IgD-negative memory B cell (primary cell): ENCODE measurements around the gene USE1. TPM values are rescaled to one million over a fixed set of nuclear protein-coding genes. Genes with fewer than 3 reads are reported as not detected.

ENCODE experiments used
- H3K27ac Mint-ChIP-seq, 3 donors: one replicate each; pipeline ENCODE4 v1.8.0; 2020 to 2022; ENCODE audit warnings: mild to moderate bottlenecking in 3 of 3, mixed read lengths in 3 of 3, moderate library complexity in 1 of 3
- H3K27me3 Mint-ChIP-seq: one replicate; pipeline ENCODE4 v1.8.0; 2021; ENCODE audit warnings: mixed read lengths
- H3K36me3 Mint-ChIP-seq: one replicate; pipeline ENCODE4 v1.8.0; 2020; ENCODE audit warnings: mild to moderate bottlenecking, mixed read lengths
- H3K4me1 Mint-ChIP-seq, 3 donors: one replicate each; pipeline ENCODE4 v1.8.0; 2020 to 2022; ENCODE audit warnings: mixed read lengths in 3 of 3, mild to moderate bottlenecking in 1 of 3
- H3K4me3 Mint-ChIP-seq, 4 donors: one replicate each; pipeline ENCODE4 v1.8.0; 2020 to 2022; ENCODE audit warnings: mild to moderate bottlenecking in 4 of 4, mixed read lengths in 4 of 4, moderate library complexity in 3 of 4
- H3K9me3 Mint-ChIP-seq, 3 donors: one replicate each; pipeline ENCODE4 v1.8.0; 2020 to 2021; ENCODE audit warnings: mixed read lengths in 3 of 3, mild to moderate bottlenecking in 1 of 3
- polyA plus RNA-seq: library from polyadenylated mRNA; unstranded; fragments of 300-500 nt; fragmentation: Illumina TruSeq; gene quantifications from one replicate; pipeline ENCODE4 v1.2.3, GENCODE V29; 2021

Gene USE1
- polyA plus RNA-seq, 1 donor from 2014 or later, result 52.5 TPM

DNA sequence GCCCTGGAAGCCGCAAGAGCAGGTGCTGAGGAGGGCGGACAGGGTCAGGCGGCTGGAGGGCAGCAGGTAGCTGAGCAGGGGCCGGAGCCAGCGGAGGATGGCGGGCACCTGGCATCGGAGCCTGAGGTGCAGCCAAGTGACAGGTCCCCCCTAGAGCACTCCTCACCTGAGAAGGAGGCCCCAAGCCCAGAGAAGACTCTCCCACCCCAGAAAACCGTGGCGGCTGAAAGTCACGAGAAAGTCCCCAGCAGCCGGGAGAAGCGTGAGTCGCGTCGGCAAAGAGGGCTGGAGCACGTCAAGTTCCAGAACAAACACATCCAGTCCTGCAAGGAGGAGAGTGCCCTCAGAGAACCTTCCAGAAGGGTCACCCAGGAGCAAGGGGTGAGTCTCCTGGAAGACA is 20.5 kb upstream of the USE1 start:
- Mint-ChIP-seq H3K36me3 (peaks cover 7% of the 10 kb centered on the region), H3K4me3 (no peak overlapping the region), H3K27me3 (no peaks in the 10 kb centered on the region), H3K4me1 (peaks cover 0 to 5% (median 0%) of the 10 kb centered on the region in 3 donors), H3K9me3 (no peaks in the 10 kb centered on the region), H3K27ac (peak overlapping the region in 1 of 3 donors; percentile 92)

DNA sequence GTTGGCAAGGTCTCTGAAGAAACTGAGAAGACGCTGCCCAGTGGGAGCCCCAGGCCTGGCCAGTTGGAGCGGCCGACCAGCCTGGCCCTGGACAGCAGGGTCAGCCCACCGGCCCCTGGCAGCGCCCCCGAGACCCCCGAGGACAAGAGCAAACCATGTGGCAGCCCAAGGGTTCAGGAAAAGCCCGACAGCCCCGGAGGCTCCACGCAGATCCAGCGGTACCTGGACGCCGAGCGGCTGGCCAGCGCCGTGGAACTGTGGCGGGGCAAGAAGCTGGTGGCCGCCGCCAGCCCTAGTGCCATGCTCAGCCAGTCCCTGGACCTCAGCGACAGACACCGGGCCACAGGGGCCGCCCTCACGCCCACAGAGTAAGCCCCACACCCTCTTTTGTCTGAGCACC is 20.1 kb upstream of the USE1 start:
- Mint-ChIP-seq H3K4me3 (peak overlapping the region in 1 of 4 donors; percentile 17), H3K27me3 (no peaks in the 10 kb centered on the region), H3K36me3 (peaks cover 7% of the 10 kb centered on the region), H3K4me1 (peaks cover 0 to 5% (median 0%) of the 10 kb centered on the region in 3 donors), H3K9me3 (no peaks in the 10 kb centered on the region), H3K27ac (peak overlapping the region in 1 of 3 donors; percentile 92)

DNA sequence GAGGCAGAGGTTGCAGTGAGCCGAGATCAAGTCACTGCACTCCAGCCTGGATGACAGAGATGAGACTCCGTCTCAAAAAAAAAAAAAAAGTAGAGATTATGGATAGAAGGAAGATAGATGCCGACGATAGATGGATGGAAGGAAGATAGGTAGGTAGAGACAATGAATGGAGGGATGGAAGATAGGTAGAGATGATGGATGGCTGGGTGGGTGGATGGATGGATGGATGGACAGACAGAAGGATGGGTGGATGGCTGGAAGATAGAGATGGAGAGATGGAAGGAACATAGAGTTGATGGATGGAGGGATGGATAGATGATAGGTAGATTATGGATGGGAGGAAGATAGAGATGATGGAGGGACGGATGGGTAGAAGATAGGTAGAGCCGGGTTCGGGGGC is 18.5 kb upstream of the USE1 start:
- no peaks in the 10 kb centered on the region for H3K9me3 Mint-ChIP-seq
- peaks cover 5% of the 10 kb centered on the region for H3K36me3 Mint-ChIP-seq
- peak overlapping the region in 1 of 3 donors; percentile 48 for H3K27ac Mint-ChIP-seq
- H3K4me3 Mint-ChIP-seq, result no peak overlapping the region
- H3K27me3 Mint-ChIP-seq, result no peaks in the 10 kb centered on the region
- H3K4me1 Mint-ChIP-seq, result peaks cover 0 to 2% (median 0%) of the 10 kb centered on the region in 3 donors

DNA sequence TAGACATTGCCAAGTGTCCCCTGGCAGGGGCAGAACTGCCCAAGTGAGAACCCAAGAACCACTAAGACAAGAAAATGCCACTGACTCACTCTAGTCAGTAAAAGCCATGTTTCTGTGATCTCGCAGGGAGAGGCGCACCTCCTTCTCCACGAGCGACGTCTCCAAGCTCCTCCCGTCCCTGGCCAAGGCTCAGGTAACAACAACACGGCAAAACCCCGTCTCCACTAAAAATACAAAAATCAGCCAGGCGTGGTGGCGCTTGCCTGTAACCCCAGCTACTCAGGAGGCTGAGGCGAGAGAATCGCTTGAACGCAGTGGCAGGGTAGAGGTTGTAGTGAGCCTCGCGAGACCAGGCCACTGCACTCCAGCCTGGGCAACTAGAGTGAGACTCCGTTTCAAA is 17.5 kb upstream of the USE1 start:
- H3K9me3 Mint-ChIP-seq, result no peaks in the 10 kb centered on the region
- H3K36me3 Mint-ChIP-seq, result peaks cover 8% of the 10 kb centered on the region
- H3K4me1 Mint-ChIP-seq, result peaks cover 0 to 2% (median 0%) of the 10 kb centered on the region in 3 donors
- peak overlapping the region in 1 of 3 donors; percentile 45 for H3K27ac Mint-ChIP-seq
- no peak overlapping the region for H3K4me3 Mint-ChIP-seq
- H3K27me3 Mint-ChIP-seq, result no peaks in the 10 kb centered on the region

DNA sequence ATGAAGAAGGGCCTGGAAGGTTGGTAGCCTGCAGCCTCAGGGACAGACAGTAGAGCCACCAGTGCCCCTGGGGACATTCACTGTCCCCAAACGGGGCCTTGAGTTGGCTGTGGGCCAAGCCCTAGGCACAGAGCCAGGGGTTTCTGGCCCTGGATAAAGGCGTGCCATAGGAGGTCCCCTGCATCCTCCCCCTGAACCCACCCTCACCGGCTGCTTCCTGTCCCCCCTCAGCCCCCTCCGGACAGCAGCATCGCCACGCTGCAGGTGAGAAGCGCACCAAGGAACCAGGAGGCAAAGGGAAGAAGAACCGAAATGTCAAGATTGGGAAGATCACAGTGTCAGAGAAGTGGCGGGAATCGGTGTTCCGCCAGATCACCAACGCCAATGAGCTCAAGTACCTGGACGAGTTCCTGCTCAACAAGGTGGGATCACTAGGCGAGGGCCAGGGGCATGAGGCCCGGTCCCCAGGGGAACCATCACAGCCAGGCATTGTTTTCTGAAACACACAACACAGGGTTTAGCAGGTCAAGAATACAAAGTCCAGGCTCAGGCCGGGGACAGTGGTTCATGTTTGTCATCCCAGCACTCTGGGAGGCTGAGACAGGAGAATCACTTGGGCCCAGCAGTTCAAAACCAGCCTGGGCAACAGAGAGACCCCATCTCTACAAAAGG is 14.6 kb upstream of the USE1 start:
- no peak overlapping the region for H3K27ac Mint-ChIP-seq

DNA sequence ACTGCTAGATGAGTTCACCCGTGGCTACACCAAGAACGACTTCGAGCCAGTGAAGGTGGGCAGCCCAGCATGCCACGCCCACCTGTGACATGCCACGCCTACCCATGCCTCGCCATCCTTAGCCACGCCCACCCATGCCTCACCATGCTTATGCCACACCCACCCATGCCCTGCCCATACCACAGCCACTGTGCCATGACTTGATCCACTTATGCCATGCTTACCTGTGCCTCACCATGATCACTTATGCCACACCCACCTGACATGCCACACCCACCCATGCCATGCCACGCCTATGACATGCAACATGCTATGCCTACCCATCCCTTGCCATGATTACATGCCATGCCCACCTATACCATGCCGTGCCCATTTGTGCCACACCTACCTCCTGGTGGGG is 12.9 kb upstream of the USE1 start:
- H3K27me3 Mint-ChIP-seq, result no peaks in the 10 kb centered on the region
- H3K4me1 Mint-ChIP-seq, result peaks cover 0 to 2% (median 0%) of the 10 kb centered on the region in 3 donors
- H3K27ac Mint-ChIP-seq, result peak overlapping the region in 1 of 3 donors; percentile 53
- peaks cover 8% of the 10 kb centered on the region for H3K36me3 Mint-ChIP-seq
- no peaks in the 10 kb centered on the region for H3K9me3 Mint-ChIP-seq
- H3K4me3 Mint-ChIP-seq, result no peak overlapping the region

More for the DNA sequence above, 14.6 kb upstream of the USE1 start:
- Mint-ChIP-seq H3K9me3 (no peaks in the 10 kb centered on the region), H3K4me1 (peaks cover 0 to 4% (median 0%) of the 10 kb centered on the region in 3 donors), H3K4me3 (no peak overlapping the region), H3K27me3 (no peaks in the 10 kb centered on the region), H3K36me3 (peaks cover 13% of the 10 kb centered on the region)

DNA sequence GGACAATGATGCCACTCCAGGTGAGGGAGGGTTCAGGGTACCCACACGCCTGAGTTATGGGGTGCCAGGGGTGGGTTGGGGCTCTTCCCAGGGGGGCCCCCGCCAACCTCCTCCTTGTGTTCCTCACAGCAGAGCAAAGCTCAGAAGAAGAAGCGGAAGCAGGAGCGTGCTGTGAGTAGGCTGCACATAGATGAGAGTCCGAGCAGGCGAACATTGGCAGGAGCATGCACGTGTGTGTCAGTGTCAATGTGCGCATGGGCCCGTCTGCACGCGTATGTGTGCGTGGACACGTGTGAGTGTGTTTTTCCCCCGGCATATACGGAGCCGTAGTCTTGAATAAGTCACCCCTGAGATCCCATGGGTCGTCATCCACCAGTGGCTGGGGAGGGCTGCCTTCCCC is 12.4 kb upstream of the USE1 start:
- Mint-ChIP-seq H3K4me1 (peaks cover 0 to 2% (median 0%) of the 10 kb centered on the region in 3 donors), H3K27ac (peak overlapping the region in 2 of 3 donors; percentile 31 to 53), H3K27me3 (no peaks in the 10 kb centered on the region), H3K4me3 (no peak overlapping the region), H3K36me3 (peaks cover 8% of the 10 kb centered on the region), H3K9me3 (no peaks in the 10 kb centered on the region)

DNA sequence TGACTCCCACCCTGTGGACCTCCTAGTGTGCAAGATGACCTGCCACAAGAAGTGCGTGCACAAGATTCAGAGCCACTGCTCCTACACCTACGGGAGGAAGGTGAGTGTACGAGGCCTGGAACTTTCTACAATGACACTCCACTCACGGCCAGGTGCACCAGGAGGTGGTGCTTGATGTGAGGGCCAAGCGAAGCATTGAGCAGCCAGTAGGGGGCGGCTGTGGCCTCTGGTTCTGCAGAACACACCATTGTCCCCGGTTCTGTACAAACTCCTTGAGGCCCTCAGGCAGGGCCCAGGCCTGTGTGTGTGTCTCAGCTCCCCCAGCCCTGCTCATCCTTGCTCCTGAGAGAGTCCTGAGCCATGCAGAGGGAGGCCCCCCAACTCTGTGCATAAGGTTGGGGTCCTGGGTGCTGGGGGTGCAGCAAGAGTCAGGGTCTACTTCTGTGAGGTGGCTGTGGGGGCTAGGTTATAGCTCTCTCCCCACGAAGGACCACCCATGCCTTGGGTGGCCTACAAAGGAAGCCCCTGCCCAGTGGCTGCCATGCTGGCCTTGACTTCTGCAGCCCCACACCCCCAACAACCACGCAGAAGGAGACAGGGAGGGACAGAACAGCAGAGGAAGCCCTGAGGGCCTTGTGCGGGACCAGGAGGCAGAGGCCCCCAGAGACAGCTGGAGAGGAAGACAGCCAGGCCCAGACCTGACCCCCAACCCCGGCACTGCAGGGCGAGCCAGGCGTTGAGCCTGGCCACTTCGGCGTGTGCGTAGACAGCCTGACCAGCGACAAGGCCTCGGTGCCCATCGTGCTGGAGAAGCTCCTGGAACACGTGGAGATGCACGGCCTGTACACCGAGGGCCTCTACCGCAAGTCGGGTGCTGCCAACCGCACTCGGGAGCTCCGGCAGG is 9.7 kb upstream of the USE1 start:
- peaks cover 0 to 12% (median 6%) of the 10 kb centered on the region in 3 donors for H3K4me1 Mint-ChIP-seq
- peaks cover 8% of the 10 kb centered on the region for H3K36me3 Mint-ChIP-seq
- H3K27ac Mint-ChIP-seq, result peak overlapping the region in 1 of 3 donors; percentile 70
- no peaks in the 10 kb centered on the region for H3K27me3 Mint-ChIP-seq
- H3K9me3 Mint-ChIP-seq, result no peaks in the 10 kb centered on the region
- H3K4me3 Mint-ChIP-seq, result no peak overlapping the region

DNA sequence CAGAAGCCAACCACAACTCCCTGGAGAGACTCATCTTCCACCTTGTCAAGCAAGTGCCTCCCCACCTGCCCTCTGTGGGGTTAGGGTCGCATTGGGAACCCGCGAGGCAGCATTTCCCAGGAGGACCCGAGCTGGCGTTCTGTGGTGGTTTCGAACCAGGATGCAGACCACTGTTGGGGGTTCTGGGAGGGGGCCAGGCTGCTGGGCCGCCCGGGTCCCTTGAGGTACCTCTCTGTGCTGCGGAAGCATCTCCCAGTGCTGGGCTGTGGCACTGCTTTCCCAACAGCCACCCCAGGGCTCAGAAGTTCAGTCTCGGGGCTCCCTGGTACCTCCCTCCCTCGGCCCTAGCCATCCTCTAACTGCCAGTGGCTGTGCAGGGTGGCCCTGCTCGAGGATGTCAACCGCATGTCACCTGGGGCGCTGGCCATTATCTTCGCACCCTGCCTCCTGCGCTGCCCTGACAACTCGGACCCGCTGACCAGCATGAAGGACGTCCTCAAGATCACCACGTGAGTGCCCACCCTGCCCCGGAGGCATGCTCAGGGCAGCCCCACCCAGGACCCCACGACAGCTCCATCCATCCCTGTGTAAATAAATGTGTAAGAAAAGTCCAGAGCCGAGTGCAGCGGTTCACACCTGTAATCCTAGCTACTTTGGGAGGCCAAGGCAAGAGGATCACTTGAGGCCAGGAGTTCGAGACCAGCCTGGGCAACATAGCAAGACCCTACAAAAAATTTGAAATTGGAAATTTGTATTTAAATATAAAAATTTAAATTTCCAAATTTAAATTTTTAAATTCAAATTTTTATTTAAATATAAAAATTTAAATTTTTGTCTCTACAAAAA is 8.2 kb upstream of the USE1 start:
- Mint-ChIP-seq H3K27ac (peak overlapping the region in 1 of 3 donors; percentile 65), H3K27me3 (no peaks in the 10 kb centered on the region), H3K9me3 (no peaks in the 10 kb centered on the region), H3K36me3 (peaks cover 8% of the 10 kb centered on the region), H3K4me1 (peaks cover 0 to 13% (median 6%) of the 10 kb centered on the region in 3 donors), H3K4me3 (no peak overlapping the region)

DNA sequence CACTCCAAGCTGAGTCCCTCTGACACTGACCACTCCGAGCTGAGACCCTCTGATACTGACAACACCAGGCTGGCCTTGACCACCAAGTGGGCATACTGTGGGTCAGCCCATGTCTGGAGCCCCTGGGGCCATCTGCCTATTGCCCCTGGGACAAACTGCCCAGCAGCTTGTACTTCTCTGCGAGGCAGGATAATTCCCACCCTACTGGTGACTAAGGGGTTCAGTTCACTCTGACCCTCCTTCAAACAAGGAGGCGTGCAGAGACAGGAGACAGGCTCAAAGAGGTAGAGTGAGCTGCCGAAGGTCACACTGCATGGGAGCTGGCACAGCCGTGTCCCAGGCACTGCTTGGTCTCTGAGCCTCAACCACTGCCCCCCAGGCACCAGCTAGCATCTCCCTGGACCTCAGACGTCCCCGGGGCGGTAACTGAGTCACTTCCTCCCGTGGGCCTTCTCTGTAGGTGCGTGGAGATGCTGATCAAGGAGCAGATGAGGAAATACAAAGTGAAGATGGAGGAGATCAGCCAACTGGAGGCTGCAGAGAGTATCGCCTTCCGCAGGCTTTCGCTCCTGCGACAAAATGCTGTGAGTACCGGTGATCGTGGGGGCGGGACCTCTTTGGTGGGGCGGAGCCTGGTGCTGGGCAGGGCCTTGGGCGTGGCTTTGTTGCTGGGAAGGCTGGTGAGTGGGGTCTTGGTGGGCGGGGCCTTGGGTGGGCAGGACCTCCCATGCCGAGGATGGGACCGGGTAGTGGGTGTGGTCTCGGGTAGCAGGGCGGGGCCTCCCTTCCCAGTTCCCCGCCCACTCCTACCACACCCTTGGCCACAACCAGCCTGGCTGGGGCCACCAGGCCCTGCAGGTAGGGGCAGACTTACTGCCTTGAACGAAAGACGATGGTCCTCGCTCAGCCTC is 5.8 kb upstream of the USE1 start:
- Mint-ChIP-seq H3K4me3 (peak overlapping the region in 2 of 4 donors; percentile 12 to 66), H3K9me3 (no peaks in the 10 kb centered on the region), H3K36me3 (no peaks in the 10 kb centered on the region), H3K4me1 (peaks cover 6 to 15% (median 6%) of the 10 kb centered on the region in 3 donors), H3K27me3 (no peaks in the 10 kb centered on the region), H3K27ac (peak overlapping the region in 2 of 3 donors; percentile 23 to 91)

DNA sequence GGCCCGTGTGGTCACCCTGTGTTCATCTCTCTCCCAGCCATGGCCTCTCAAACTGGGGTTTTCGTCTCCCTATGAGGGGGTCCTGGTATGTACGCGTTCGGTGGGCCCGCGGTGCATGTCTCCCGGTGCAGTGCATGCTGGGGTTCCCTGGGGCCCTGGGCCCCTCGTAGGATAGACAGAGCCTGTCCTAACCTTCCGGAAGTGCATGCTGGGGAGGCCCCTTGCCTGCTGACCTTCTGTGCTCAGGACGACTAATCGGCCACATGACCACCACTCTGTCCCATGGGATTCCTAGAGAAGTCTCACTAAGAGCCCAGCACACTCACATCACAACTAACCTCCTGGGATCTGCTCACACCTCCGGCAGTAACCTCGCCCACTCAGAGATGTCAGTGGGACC is 4.9 kb upstream of the USE1 start:
- H3K4me1 Mint-ChIP-seq, result peaks cover 8 to 22% (median 11%) of the 10 kb centered on the region in 3 donors
- no peaks in the 10 kb centered on the region for H3K9me3 Mint-ChIP-seq
- peak overlapping the region in 1 of 3 donors; percentile 31 for H3K27ac Mint-ChIP-seq
- H3K4me3 Mint-ChIP-seq, result peak overlapping the region in 1 of 4 donors; percentile 37
- peaks cover 3% of the 10 kb centered on the region for H3K36me3 Mint-ChIP-seq
- no peaks in the 10 kb centered on the region for H3K27me3 Mint-ChIP-seq

DNA sequence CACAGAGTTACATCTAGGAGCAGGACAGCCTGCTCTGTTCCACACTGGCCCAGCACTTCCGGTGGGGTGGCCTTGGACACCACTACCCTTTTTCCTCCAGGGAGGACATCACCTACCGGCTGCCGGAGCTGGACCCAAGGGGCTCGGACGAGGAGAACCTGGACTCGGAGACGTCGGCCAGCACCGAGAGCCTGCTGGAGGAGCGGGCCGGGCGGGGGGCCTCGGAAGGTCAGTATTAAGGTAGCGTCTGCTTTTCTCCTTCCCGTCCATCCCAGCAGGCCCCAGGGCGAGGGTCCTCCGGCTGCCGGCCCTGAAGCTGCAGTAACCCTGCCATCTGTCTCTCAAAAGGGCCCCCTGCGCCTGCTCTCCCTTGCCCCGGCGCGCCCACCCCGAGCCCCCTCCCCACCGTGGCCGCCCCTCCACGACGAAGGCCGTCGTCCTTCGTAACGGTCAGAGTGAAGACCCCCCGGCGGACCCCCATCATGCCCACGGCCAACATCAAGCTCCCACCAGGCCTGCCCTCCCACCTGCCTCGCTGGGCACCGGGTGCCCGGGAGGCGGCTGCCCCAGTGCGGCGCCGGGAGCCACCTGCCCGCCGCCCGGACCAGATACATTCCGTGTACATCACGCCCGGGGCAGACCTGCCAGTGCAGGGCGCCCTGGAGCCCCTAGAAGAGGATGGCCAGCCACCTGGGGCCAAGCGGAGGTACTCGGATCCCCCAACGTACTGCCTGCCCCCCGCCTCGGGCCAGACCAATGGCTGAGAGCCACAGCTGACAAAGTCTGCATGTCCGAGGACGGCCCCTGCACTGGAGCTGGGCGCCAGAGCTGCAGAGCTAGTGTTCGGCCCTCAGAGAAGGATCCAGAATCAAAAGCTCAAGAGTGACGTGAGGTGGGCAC is 3.4 kb upstream of the USE1 start:
- peaks cover 8 to 22% (median 13%) of the 10 kb centered on the region in 3 donors for H3K4me1 Mint-ChIP-seq
- peak overlapping the region in 1 of 3 donors; percentile 76 for H3K27ac Mint-ChIP-seq
- H3K36me3 Mint-ChIP-seq, result peaks cover 3% of the 10 kb centered on the region

DNA sequence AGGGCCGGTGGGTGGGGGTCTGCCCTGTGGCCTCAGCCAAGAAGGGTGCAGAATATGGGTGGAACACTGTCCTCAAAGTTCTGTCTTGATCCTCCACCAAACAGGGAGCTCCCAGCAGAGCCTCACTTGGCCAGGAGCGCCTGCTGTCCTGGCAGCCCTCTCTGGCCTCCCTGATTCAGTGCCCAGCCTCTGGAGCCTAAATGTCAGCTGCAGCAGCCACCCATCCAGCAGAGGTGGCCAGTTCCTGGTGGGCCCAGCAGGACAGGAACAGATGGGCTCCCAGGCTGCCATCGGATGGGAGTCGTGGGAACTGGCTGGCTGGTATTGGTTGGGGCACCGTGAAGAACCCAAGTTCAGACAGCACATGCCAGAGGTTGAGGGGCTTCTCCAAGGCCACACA is 1.8 kb upstream of the USE1 start:
- Mint-ChIP-seq H3K27ac (peak overlapping the region in 1 of 3 donors; percentile 76), H3K4me3 (peak overlapping the region in 3 of 4 donors; percentile 23 to 60 (median 45)), H3K9me3 (no peaks in the 10 kb centered on the region), H3K4me1 (peaks cover 8 to 22% (median 13%) of the 10 kb centered on the region in 3 donors), H3K27me3 (no peaks in the 10 kb centered on the region), H3K36me3 (peaks cover 7% of the 10 kb centered on the region)

More for the DNA sequence above, 3.4 kb upstream of the USE1 start:
- Mint-ChIP-seq H3K27me3 (no peaks in the 10 kb centered on the region), H3K4me3 (peak overlapping the region in 2 of 4 donors; percentile 43 to 60), H3K9me3 (no peaks in the 10 kb centered on the region)
